Testis (tissue), 3 donors: ENCODE results near the gene CAMSAP3. TPM values are rescaled to one million over a fixed set of nuclear protein-coding genes. Genes with fewer than 3 reads are reported as not detected.
A peak's percentile ranks its signal among the peaks of the same experiment; 100 is the strongest.

Source experiments
- DNase-seq: peaks from one replicate; pipeline ENCODE4 v3.0.0-alpha.2; 2019
- H3K27ac ChIP-seq, 2 donors: fragments of 200-600 bp; sonication (generic); one replicate each; pipeline ENCODE4 v1.5.1; 2019
- H3K27me3 ChIP-seq: fragments of 200-600 bp; sonication (generic); one replicate; pipeline ENCODE4 v1.5.1; 2019
- H3K36me3 ChIP-seq: fragments of 200-600 bp; sonication (generic); one replicate; pipeline ENCODE4 v1.5.1; 2017; ENCODE audit warnings: low read depth; ENCODE audit errors: missing control alignments
- H3K4me1 ChIP-seq: fragments of 200-600 bp; sonication (generic); one replicate; pipeline ENCODE4 v1.5.1; 2019
- H3K4me3 ChIP-seq, 2 donors: fragments of 200-600 bp; sonication (generic); one replicate each; pipeline ENCODE4 v1.5.1; 2017 to 2019
- H3K9me3 ChIP-seq: fragments of 200-600 bp; sonication (generic); one replicate; pipeline ENCODE4 v1.5.1; 2017
- CTCF ChIP-seq, 3 experiments: fragments of 450-650 bp in 2 of 3; fragments of 200-600 bp in 1 of 3; sonication (generic) in 1 of 3; IDR thresholded peaks; one replicate each; pipeline ENCODE4 v1.5.1; 2016 to 2019; ENCODE audit warnings: antibody characterized with exemption in 3 of 3, mild to moderate bottlenecking in 2 of 3, moderate library complexity in 1 of 3
- POLR2A ChIP-seq: fragments of 450-650 bp; IDR thresholded peaks from one replicate; pipeline ENCODE4 v1.6.1; 2017; ENCODE audit warnings: antibody characterized with exemption, mild to moderate bottlenecking, moderate library complexity
- WGBS, 2 donors: methylation state at CpG; one replicate each; pipeline ENCODE4 v1.1.5; 2018; 5-methylcytosine and 5-hydroxymethylcytosine counted together
- intact Hi-C: fragments of 100-400 bp; cut with DNase I; formaldehyde crosslinking; loops from one replicate; pipeline ENCODE4 v1.15.1; 2023; ENCODE audit warnings: low total_unique reads
- polyA plus RNA-seq: library from polyadenylated mRNA; stranded (reverse); fragments of 350-450 nt; fragmentation: Illumina TruSeq; extraction: RNeasy Lipid Tissue Mini Kit (QIAGEN cat#74804); gene quantifications from one replicate; pipeline ENCODE4 v1.2.3, GENCODE V29; 2014; ENCODE audit warnings: low read depth, low replicate concordance; ENCODE audit not compliant: insufficient read depth
- total RNA-seq, 2 donors: library from RNA; depleted of rRNA; stranded (reverse); fragments of >200 nt; gene quantifications; one replicate each; pipeline ENCODE4 v1.2.3, GENCODE V29; 2016

The CAMSAP3 gene
- total and polyA plus RNA-seq, 3 donors from 2014 or later, result 32.4 to 104 (median 64.7) TPM

GRCh38 chr19:7560255-7560654 is 35.4 kb upstream of the CAMSAP3 start:
- no peaks in the 10 kb centered on the region for H3K4me1 ChIP-seq

GRCh38 chr19:7561325-7561724 is 34.3 kb upstream of the CAMSAP3 start:
- WGBS, 2 donors, result 72 to 78% methylated on average over 5 to 13 of the region's 17 CpGs
- no peaks in the 10 kb centered on the region for H3K9me3 ChIP-seq
- no peak overlapping the region for H3K4me3 ChIP-seq
- H3K36me3 ChIP-seq, result peaks cover 6% of the 10 kb centered on the region
- H3K4me1 ChIP-seq, result no peaks in the 10 kb centered on the region
- TF ChIP-seq POLR2A (no peak), CTCF (IDR thresholded peaks at IDR 0.05) (no peak)
- no peak for DNase-seq
- intact Hi-C loops, result loop anchor here (10.0 kb wide), 1 partner anchor 113 kb away; the partner anchor contains the start of gene MCEMP1
- H3K27ac ChIP-seq, result no peak overlapping the region
- H3K27me3 ChIP-seq, result no peaks in the 10 kb centered on the region

More at GRCh38 chr19:7560255-7560654, 35.4 kb upstream of the CAMSAP3 start:
- 90 to 95% methylated on average over 2 of the region's 2 CpGs for WGBS, 2 donors
- intact Hi-C loops, result loop anchor here (10.0 kb wide), 1 partner anchor 115 kb away; the partner anchor contains the start of gene MCEMP1
- peaks cover 6% of the 10 kb centered on the region for H3K36me3 ChIP-seq
- no peaks in the 10 kb centered on the region for H3K27me3 ChIP-seq
- TF ChIP-seq POLR2A, result no peak
- no peak for TF ChIP-seq CTCF (IDR thresholded peaks at IDR 0.05)
- H3K27ac ChIP-seq, result no peak overlapping the region
- H3K9me3 ChIP-seq, result no peaks in the 10 kb centered on the region
- DNase-seq, result no peak
- no peak overlapping the region for H3K4me3 ChIP-seq

- H3K36me3 ChIP-seq, result peaks cover 6% of the 10 kb centered on the region
- no peaks in the 10 kb centered on the region for H3K9me3 ChIP-seq
- TF ChIP-seq POLR2A (no peak), CTCF (IDR thresholded peaks at IDR 0.05) (no peak)
- WGBS, 2 donors, result 39 to 51% methylated on average over 16 of the region's 16 CpGs
- no peaks in the 10 kb centered on the region for H3K4me1 ChIP-seq
- no peaks in the 10 kb centered on the region for H3K27me3 ChIP-seq
- peak; percentile 36 for DNase-seq
- intact Hi-C loops, result loop anchor here (10.0 kb wide), 1 partner anchor 112 kb away; the partner anchor contains the start of gene MCEMP1
- no peak overlapping the region for H3K4me3 ChIP-seq
- H3K27ac ChIP-seq, result no peak overlapping the region
These were observed 32.8 kb upstream of the CAMSAP3 start for GRCh38 chr19:7562646-7563393.

- Histone ChIP-seq H3K4me1 (no peaks in the 10 kb centered on the region), H3K36me3 (no peaks in the 10 kb centered on the region), H3K4me3 (no peak overlapping the region), H3K27ac (no peak overlapping the region), H3K27me3 (no peaks in the 10 kb centered on the region), H3K9me3 (no peaks in the 10 kb centered on the region)
- TF ChIP-seq CTCF (IDR thresholded peaks at IDR 0.05), result no peak
- TF ChIP-seq POLR2A, result no peak
- 90 to 94% methylated on average over 4 of the region's 4 CpGs for WGBS, 2 donors
- intact Hi-C loops, result loop anchor here (10.0 kb wide), 1 partner anchor 110 kb away; the partner anchor contains the start of gene MCEMP1
- no peak for DNase-seq
These were observed 30.8 kb upstream of the CAMSAP3 start for GRCh38 chr19:7564866-7565265.
